Measurements from ENCODE around the gene ETFA.

ETFA gene

GRCh38 chr15:76168237-76168984, 142.9 kb downstream of the ETFA start:
- no peak for DNase-seq

DNA sequence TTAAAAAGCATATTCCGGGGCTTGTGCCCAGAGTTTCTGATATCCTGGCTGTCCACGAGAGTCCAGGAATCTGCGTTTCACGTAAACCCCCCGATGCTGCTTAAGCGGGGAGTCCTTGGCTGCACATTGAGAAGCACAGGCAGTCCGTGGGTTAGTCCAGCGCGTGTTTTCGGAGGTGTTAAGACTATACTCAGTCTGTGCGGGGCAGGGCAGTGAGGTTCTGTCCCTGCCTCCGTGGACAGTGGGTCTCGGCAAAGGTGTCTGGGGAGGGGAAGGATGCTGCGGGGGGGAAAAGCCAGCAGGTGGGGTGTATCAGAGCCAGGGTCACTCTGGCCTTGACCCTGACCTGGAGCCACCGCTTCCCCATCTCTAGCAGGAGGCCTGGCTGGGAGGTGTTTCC, 145.3 kb downstream of the ETFA start:
- DNase-seq = no peak
